Immature natural killer cell (primary cell): ENCODE measurements around the gene POLR2C. TPM values are rescaled to one million over a fixed set of nuclear protein-coding genes. Genes with fewer than 3 reads are reported as not detected.
A peak's percentile ranks its signal among the peaks of the same experiment; 100 is the strongest.

ENCODE experiments used
- DNase-seq, 3 donors: peaks; one replicate each; pipeline ENCODE4 v3.0.0; 2022; ENCODE audit warnings: mixed read lengths in 1 of 3
- H3K27ac Mint-ChIP-seq, 6 donors: one replicate each; pipeline ENCODE4 v1.8.0; 2020; ENCODE audit warnings: mixed read lengths in 6 of 6, mild to moderate bottlenecking in 5 of 6, inconsistent platforms in 4 of 6, moderate library complexity in 3 of 6
- H3K27me3 Mint-ChIP-seq, 3 donors: one replicate each; pipeline ENCODE4 v1.8.0; 2020 to 2021; ENCODE audit warnings: low read depth in 3 of 3, mild to moderate bottlenecking in 3 of 3, mixed read lengths in 3 of 3, moderate library complexity in 3 of 3, inconsistent platforms in 1 of 3
- H3K36me3 Mint-ChIP-seq, 3 donors: one replicate each; pipeline ENCODE4 v1.8.0; 2020; ENCODE audit warnings: mixed read lengths in 3 of 3, inconsistent platforms in 2 of 3, mild to moderate bottlenecking in 2 of 3
- H3K4me1 Mint-ChIP-seq, 2 donors: one replicate each; pipeline ENCODE4 v1.8.0; 2020; ENCODE audit warnings: inconsistent platforms in 2 of 2, mild to moderate bottlenecking in 2 of 2, mixed read lengths in 2 of 2, moderate library complexity in 1 of 2
- H3K4me3 Mint-ChIP-seq, 5 donors: one replicate each; pipeline ENCODE4 v1.8.0; 2020; ENCODE audit warnings: mild to moderate bottlenecking in 5 of 5, mixed read lengths in 5 of 5, inconsistent platforms in 3 of 5, moderate library complexity in 3 of 5
- H3K9me3 Mint-ChIP-seq, 6 donors: one replicate each; pipeline ENCODE4 v1.8.0; 2020; ENCODE audit warnings: mild to moderate bottlenecking in 6 of 6, mixed read lengths in 6 of 6, inconsistent platforms in 4 of 6, moderate library complexity in 3 of 6
- polyA plus RNA-seq, 3 donors: library from polyadenylated mRNA; unstranded; fragments of 300-500 nt; fragmentation: Illumina TruSeq; gene quantifications; one replicate each; pipeline ENCODE4 v1.2.3, GENCODE V29; 2021

Gene POLR2C
- polyA plus RNA-seq, 3 donors from 2014 or later, result 38.9 to 60.9 (median 41.6) TPM

DNA sequence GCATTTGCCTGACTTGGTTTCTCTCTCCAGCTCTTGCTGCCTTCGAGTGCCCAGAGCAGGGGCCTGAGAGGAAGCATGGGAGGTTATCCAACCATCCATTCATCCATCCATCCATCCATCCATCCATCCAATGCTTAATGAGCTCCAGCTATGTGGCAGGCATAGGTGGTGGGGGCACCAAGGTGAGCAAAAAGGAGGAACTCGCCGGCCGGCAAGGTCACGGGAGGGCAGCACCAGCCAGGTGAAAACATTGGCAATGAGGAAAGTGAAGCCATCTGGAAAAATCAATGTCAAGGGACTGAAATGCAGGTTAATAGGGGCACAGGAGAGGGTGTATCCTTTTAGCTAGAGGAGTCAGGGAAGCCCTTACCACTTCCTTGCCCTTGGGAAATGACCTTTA is 42.0 kb downstream of the POLR2C start:
- peaks cover 4 to 10% of the 10 kb centered on the region in 2 donors for H3K4me1 Mint-ChIP-seq

DNA sequence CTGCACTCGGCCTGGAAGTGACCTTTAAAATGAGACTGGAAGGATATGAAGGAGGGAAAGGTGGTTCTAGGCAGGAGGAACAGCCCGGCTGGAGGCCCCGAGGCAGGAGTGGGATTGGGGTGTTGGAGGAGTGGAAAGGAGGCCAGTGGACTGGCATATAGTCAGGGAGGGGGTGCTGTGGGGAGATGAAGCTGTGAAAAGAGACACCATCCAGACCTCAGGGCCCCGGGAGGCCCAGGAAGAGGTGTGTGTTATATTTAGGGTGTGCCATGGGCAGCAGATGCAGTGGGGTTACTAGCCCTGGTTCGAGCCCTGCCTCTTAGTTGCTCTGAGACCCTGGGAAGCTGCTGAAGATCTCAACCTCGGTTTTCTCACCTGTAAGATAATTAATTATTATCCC is 42.7 kb downstream of the POLR2C start:
- Mint-ChIP-seq H3K27me3 (peaks cover 0 to 3% (median 0%) of the 10 kb centered on the region in 3 donors), H3K4me3 (no peak overlapping the region), H3K27ac (no peak overlapping the region), H3K4me1 (peaks cover 4 to 10% of the 10 kb centered on the region in 2 donors), H3K9me3 (no peaks in the 10 kb centered on the region), H3K36me3 (no peaks in the 10 kb centered on the region)
- no peak for DNase-seq

More for the DNA sequence above, 42.0 kb downstream of the POLR2C start:
- H3K4me3 Mint-ChIP-seq, result no peak overlapping the region
- DNase-seq, result no peak
- no peaks in the 10 kb centered on the region for H3K36me3 Mint-ChIP-seq
- H3K27me3 Mint-ChIP-seq, result peaks cover 0 to 3% (median 2%) of the 10 kb centered on the region in 3 donors
- no peak overlapping the region for H3K27ac Mint-ChIP-seq
- no peaks in the 10 kb centered on the region for H3K9me3 Mint-ChIP-seq

DNA sequence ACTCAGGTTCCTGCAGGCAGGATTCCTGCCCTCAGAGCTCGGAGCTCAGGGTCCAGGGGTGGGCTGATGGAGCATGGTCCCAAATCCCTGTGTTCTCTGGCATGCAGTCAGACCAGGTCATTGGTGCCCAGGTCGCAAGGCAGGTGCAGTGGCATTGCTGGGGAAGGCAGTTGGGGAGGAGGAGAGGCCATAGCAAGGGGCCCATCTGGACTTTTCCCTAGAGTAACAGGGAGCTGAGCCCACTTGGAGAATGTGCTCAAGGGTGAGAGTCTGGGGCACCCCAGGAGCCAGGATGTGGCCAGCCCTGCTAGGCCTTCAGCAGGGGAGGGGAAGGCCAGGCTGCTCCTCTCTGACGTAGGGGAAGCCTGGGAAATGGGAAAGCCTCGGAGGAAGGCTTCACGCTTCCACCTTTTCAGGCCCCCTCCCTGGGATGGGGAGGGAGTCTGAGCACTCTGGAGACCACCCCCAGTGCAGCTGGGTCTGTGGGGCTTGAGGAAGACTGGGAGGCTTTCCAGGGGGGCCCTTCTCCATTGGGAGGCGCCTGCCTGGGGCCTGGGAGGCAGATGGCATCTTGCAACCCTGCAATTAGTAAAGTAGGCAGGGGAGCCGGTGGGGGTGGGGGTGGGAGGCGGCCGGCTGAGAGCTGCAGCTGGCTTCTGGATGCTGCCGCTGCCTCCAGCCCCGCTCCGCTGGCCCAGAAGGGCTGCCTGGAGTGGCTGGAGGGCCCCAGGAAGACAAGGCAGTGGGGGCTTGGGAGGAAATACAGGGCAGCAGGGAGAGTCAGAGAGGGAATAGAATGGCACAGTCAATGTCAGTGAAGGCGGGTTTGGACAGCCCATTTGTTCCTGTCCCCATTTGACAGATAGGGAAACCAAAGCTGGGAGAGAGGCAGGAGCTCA is 44.9 kb downstream of the POLR2C start:
- Mint-ChIP-seq H3K4me3 (no peak overlapping the region), H3K9me3 (no peaks in the 10 kb centered on the region), H3K27me3 (peaks cover 0 to 3% (median 0%) of the 10 kb centered on the region in 3 donors), H3K4me1 (no peaks in the 10 kb centered on the region), H3K27ac (peak overlapping the region in 1 of 6 donors; percentile 28), H3K36me3 (no peaks in the 10 kb centered on the region)
- no peak for DNase-seq

DNA sequence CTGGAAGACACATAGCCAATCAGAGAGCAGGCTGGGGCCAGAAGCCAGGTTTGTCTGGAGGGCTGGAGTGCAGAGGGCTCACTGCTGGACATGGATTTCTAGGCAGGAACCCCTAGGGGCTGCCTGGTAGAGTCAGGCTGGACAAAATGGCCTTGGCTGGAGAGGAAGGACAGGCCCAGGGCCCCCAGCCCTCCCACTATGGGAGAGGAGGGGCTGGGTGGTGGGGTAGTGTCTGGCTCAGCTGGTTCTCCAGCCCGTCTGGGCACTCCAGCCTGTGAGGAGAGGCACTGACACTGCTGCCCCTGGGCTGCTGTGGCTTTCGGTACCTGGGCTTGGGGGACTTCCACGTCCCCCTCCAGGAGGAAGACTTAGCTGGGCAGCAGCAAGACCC is 45.6 kb downstream of the POLR2C start:
- DNase-seq, result no peak
- Mint-ChIP-seq H3K36me3 (peaks cover 0 to 4% (median 2%) of the 10 kb centered on the region in 3 donors), H3K27ac (no peak overlapping the region)

DNA sequence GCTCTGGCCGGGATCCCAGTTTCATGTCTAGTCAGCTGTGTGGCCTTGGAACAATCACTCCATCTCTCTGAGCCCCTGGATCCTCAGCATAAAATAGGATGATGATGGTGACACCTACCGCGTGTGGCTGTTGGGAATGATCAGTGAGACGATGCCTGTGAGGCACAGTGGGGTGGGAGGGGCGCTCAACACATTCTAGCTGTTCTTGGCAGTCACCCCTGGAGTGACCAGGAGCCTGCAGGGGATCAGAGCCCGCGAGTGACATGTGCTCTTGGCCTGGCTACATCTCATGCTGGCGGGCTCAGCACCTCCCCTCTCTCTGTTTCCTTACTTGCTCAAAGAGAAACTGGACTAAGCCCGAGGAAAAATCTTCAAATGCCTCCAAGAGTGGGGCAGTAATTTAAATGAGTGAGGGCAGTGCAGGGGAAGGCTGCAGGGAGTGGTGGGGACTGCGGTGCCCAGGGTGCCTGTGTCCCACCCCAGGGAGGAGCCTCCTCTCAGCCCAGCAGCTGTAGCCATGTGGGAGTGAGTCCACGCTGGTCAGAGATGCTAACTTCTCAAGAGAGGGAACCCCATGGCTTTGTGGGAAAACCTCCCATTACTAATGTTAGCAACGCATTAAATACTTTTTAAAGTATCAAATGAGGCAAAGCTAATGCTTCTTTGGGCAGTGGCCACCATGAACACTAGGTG is 46.9 kb downstream of the POLR2C start:
- no peaks in the 10 kb centered on the region for H3K9me3 Mint-ChIP-seq
- DNase-seq, result no peak
- peaks cover 0 to 11% (median 4%) of the 10 kb centered on the region in 3 donors for H3K36me3 Mint-ChIP-seq
- H3K4me3 Mint-ChIP-seq, result no peak overlapping the region
- H3K4me1 Mint-ChIP-seq, result no peaks in the 10 kb centered on the region
- no peak overlapping the region for H3K27ac Mint-ChIP-seq
- H3K27me3 Mint-ChIP-seq, result peaks cover 0 to 3% (median 0%) of the 10 kb centered on the region in 3 donors

More for the DNA sequence above, 45.6 kb downstream of the POLR2C start:
- Mint-ChIP-seq H3K9me3 (no peaks in the 10 kb centered on the region), H3K4me3 (no peak overlapping the region), H3K4me1 (no peaks in the 10 kb centered on the region), H3K27me3 (peaks cover 0 to 3% (median 0%) of the 10 kb centered on the region in 3 donors)

DNA sequence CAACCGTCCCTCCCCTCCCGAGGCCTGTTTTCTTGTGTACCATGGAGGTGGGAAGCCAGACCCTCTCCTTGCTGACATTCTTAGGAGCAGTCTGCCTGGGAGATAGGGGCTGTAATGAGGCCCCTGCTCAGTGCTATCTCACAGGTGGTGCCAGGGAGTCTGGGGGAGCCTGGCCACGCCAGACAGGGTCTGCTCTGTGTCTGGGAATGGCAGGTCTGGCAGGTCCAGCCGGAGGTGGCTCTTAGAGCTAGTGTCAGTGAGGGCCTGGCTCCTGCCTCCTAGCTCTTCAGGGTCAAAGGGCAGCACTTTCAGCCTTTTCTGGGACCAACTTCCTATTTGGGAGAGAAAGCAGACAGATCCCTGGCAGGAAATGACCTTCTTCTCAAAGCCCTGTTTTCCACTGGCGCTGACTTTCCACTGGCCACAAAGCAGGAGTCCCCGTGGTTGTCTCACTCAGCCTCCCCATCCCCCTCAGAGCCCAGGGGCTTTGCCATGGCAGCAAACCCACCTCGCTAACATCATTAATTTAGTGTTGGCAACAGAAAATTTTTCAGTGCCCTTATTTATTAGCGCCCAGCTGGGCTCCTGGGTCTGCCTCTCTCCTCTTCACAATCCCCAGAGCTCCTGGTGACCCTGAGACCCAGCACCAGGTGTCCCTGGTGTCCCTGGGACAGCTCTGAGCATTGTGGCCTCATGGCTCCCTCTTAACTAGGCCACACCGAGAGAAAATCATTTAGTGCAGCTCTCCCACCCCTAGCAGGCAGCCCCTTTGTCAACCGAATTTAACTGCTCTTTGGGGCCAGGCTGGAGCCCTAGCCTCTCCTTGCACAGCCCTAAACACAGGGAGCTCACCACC is 47.8 kb downstream of the POLR2C start:
- Mint-ChIP-seq H3K9me3 (no peaks in the 10 kb centered on the region), H3K36me3 (peaks cover 0 to 13% (median 4%) of the 10 kb centered on the region in 3 donors), H3K27me3 (peaks cover 0 to 3% (median 0%) of the 10 kb centered on the region in 3 donors), H3K4me3 (no peak overlapping the region), H3K4me1 (no peaks in the 10 kb centered on the region), H3K27ac (no peak overlapping the region)
- no peak for DNase-seq

DNA sequence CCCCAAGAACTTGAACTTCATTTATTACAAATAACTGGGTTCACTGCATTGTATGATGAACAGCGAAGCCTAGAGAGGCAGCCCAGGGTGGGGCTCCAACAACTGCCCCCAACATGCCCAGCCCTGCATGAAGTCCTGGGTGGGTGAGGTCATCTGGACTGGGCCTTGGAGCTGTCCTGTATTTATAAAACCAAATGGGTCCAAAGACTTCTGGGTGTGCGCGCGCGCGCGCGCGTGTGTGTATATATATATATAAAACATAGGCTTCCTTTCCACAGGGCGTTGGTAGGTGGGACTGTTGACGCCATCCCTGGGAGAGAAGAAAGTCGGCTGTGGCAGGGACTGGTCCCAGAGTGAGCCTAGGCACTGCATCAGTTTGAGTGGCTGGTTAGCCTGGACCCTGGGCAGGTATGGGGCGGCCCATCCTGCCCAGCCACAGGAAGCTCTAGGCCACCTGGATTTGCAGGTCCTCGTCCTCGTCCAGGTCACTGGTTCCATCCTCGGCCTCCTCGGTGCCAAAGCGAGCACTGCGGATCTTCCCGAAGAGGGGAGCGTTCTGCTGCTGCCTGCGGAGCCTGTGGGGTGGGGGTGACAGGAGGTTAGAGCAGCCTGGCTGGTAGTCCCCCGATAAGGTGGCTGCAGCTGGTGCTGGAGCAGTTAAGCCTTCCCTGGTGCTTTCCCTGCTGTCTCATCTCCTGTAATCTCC is 50.0 kb downstream of the POLR2C start:
- Mint-ChIP-seq H3K36me3 (peaks cover 0 to 25% (median 10%) of the 10 kb centered on the region in 3 donors), H3K4me3 (no peak overlapping the region), H3K4me1 (no peaks in the 10 kb centered on the region), H3K9me3 (no peaks in the 10 kb centered on the region), H3K27me3 (no peaks in the 10 kb centered on the region), H3K27ac (peak overlapping the region in 1 of 6 donors; percentile 7)
- DNase-seq, result no peak

DNA sequence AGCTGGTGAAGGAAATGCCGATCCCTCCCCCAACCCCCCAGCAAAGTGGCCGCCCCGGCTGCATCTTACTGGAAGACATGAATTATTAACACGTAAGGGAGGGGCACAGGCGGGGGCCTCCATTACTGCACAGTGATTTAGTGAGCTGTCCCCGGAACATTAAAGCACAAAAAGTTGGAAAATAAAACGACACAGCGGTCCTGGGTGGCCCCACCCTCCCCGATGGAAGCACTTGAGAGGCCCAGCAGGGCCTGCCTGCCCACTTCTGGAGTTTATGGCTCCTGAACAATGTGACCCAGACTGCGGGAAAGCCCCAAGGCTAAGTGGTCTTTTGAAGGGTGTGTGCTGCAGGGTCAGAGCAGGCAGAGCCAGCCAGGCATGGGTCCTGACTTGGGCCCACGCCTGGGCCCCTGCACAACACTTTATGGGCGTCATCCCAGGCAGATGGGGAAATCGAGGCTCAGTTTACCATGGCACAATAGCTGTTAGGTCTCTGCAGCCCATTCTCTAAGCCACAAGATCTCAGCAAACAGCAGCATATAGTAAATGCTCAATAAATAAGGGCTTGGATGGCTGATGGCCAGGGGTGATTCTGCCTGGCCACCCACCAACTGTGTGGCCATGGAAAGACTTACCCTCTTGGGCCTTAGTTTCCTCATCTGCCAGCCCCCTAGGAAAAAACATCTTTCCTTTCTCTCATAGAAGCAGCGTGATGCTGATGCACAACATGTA is 51.1 kb downstream of the POLR2C start:
- H3K27me3 Mint-ChIP-seq, result no peaks in the 10 kb centered on the region
- H3K9me3 Mint-ChIP-seq, result no peaks in the 10 kb centered on the region
- H3K4me1 Mint-ChIP-seq, result no peaks in the 10 kb centered on the region
- H3K4me3 Mint-ChIP-seq, result no peak overlapping the region
- DNase-seq, result no peak
- H3K36me3 Mint-ChIP-seq, result peaks cover 0 to 28% (median 10%) of the 10 kb centered on the region in 3 donors
- no peak overlapping the region for H3K27ac Mint-ChIP-seq

DNA sequence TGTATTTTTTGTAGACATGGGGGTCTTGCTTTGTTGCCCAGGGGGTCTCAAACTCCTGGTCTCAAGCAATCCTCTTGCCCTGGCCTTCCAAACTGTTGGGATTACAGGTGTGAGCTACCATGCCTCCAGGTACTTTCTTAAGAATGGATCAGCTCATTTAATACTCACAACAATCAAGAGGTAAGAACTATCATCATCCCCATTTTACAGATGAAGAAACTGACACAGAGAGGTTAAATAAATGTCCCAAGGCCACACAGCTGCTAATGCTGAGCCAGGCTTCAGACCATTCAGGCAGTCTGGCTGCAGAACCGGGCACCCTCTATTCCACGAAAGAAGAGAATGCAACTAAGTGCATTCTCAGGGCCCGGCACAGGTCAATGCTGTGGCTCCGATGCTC is 51.9 kb downstream of the POLR2C start:
- peak overlapping the region in 1 of 6 donors; percentile 12 for H3K27ac Mint-ChIP-seq
- peaks cover 0 to 2% of the 10 kb centered on the region in 2 donors for H3K4me1 Mint-ChIP-seq
- peaks cover 0 to 34% (median 10%) of the 10 kb centered on the region in 3 donors for H3K36me3 Mint-ChIP-seq
- H3K9me3 Mint-ChIP-seq, result no peaks in the 10 kb centered on the region
- no peak overlapping the region for H3K4me3 Mint-ChIP-seq
- H3K27me3 Mint-ChIP-seq, result no peaks in the 10 kb centered on the region
- no peak for DNase-seq

DNA sequence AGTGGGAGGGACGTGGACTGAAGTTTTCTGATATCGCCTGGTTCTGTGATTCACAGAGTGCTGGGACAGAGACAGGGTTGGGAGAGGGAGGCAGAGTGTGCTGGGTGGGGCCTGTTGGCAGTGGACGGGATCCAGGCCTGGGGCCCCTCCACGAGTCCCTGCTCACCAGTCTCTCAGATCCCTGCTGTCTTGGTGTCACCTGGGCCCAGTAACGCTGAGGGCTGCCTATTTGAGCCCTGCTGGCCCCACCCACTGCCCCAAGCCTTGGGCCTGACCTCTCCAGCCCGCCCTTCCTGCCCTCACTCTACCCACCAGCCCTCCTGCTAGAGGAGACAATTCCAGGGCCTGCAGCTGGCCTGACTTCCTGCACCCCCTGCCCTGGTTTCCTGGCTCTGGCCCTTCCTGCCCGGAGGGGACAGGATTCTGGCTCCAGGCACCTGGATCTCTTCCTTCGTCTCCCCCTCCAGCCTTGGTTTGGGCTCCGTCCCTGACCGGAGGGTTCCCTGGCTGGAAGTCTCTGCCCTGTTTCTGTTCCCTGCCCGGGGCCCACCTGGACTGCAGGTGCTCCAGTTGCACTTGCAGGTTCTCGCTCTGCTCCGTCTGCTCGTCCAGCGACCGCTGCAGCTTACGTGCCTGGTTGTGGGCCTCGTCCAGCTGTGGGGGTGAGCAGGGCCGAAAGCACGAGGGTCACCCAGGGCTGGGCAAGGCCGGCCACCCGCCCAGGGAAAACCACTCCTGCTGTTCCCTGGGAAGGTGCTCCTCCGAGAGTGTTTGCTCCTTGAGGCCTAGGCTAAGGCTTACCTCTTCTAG is 52.5 kb downstream of the POLR2C start:
- no peak for DNase-seq
- Mint-ChIP-seq H3K4me3 (no peak overlapping the region), H3K27me3 (no peaks in the 10 kb centered on the region), H3K36me3 (peaks cover 0 to 35% (median 10%) of the 10 kb centered on the region in 3 donors), H3K9me3 (no peaks in the 10 kb centered on the region), H3K4me1 (peaks cover 2 to 4% of the 10 kb centered on the region in 2 donors), H3K27ac (no peak overlapping the region)

DNA sequence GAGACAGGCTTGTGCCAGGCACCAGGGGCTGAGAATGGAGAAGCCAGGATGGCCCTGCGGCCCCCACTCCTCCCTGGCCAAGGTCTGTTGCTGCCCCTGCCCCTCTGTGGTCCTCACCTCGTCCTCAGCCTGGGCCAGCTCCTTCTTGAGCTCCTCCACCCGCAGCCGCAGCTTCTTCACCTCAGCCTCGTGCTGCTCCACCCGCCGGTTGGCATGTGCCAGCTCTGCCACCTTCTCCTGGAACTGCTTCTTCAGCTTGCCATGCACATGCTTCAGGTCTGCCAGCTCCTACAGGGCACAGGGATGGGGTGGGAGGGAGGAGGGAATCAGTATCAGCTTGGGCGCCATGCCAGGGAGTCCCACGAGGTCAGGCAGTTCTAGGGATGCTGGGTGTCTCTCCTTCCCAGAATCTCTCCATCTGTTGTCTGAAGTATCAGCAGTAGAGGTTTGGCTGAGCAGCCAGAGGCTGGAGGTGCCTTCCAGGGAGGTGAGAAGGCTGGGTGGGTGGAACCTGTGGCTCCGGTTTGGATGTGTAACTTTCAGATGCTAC is 53.8 kb downstream of the POLR2C start:
- no peak for DNase-seq
- no peaks in the 10 kb centered on the region for H3K9me3 Mint-ChIP-seq
- H3K27ac Mint-ChIP-seq, result peak overlapping the region in 1 of 6 donors; percentile 67
- H3K36me3 Mint-ChIP-seq, result peaks cover 0 to 42% (median 14%) of the 10 kb centered on the region in 3 donors
- H3K4me1 Mint-ChIP-seq, result peaks cover 11% of the 10 kb centered on the region in 2 donors
- peaks cover 0 to 3% (median 0%) of the 10 kb centered on the region in 3 donors for H3K27me3 Mint-ChIP-seq
- no peak overlapping the region for H3K4me3 Mint-ChIP-seq
